ENCODE data around the gene LIPC. TPM values are rescaled to one million over a fixed set of nuclear protein-coding genes. Genes with fewer than 3 reads are reported as not detected.

Gene LIPC
- polyA plus RNA-seq, 1 donor (not counting 4 experiments of a cell fraction or from before 2014, with no cell fraction given) = not detected

- TF ChIP-seq CTCF (optimal IDR thresholded peaks at IDR 0.05 in 1 of 3, IDR thresholded peaks at IDR 0.05 in 1 of 3, conservative IDR thresholded peaks at IDR 0.05 in 1 of 3; ENCODE audit: extremely low read depth in 1 of 3, insufficient read depth in 2 of 3, low read length in 3 of 3) (no peak), EZH2 (IDR thresholded peaks at IDR 0.05; ENCODE audit: low read length) (no peak)
- Histone ChIP-seq H3K9ac (ENCODE audit: control insufficient read depth, extremely low read depth, insufficient read depth, low read length) (no peak overlapping the region), H3K4me1 (ENCODE audit: control insufficient read depth, extremely low read depth, insufficient read depth, low read length) (no peaks in the 10 kb centered on the region), H2AFZ (ENCODE audit: control insufficient read depth, low read length) (no peak overlapping the region), H3K9me3 (ENCODE audit: control insufficient read depth, low read depth, low read length) (no peaks in the 10 kb centered on the region), H4K20me1 (ENCODE audit: control insufficient read depth, extremely low read depth, insufficient read depth, low read length) (no peaks in the 10 kb centered on the region), H3K79me2 (ENCODE audit: control insufficient read depth, insufficient read depth, low read length) (no peaks in the 10 kb centered on the region), H3K4me3 (ENCODE audit: control insufficient read depth in 2 of 3, extremely low read depth in 1 of 3, insufficient read depth in 2 of 3, low read depth in 1 of 3, low read length in 3 of 3) (no peak overlapping the region), H3K9me1 (ENCODE audit: control insufficient read depth, extremely low read depth, insufficient read depth, low read length) (no peaks in the 10 kb centered on the region), H3K27ac (ENCODE audit: control insufficient read depth, insufficient read depth, low read length) (no peak overlapping the region), H3K27me3 (ENCODE audit: control insufficient read depth, extremely low read depth, insufficient read depth, low read length) (no peaks in the 10 kb centered on the region), H3K4me2 (ENCODE audit: control insufficient read depth, extremely low read depth, insufficient read depth, low read depth, low read length) (no peak overlapping the region), H3K36me3 (ENCODE audit: control insufficient read depth in 2 of 2, extremely low read depth in 1 of 2, insufficient read depth in 2 of 2, low read length in 2 of 2) (no peaks in the 10 kb centered on the region)
- dilution Hi-C loops (cut with MboI; ENCODE audit: extremely low pct_ligation_motif_present, low sequenced_read_pairs) = no loop called here
- DNase-seq (ENCODE audit: low read depth, low spot score) (no peak), FAIRE-seq (no peak)
These were observed 11.2 kb upstream of the LIPC start for GRCh38 chr15:58420579-58421043.

GRCh38 chr15:58423205-58423604 is 8.6 kb upstream of the LIPC start:
- no peaks in the 10 kb centered on the region for H3K9me1 ChIP-seq (ENCODE audit: control insufficient read depth, extremely low read depth, insufficient read depth, low read length)
- no peak overlapping the region for H3K27ac ChIP-seq (ENCODE audit: control insufficient read depth, insufficient read depth, low read length)
- H2AFZ ChIP-seq (ENCODE audit: control insufficient read depth, low read length) = no peak overlapping the region
- no peaks in the 10 kb centered on the region for H3K4me1 ChIP-seq (ENCODE audit: control insufficient read depth, extremely low read depth, insufficient read depth, low read length)
- no peaks in the 10 kb centered on the region for H3K79me2 ChIP-seq (ENCODE audit: control insufficient read depth, insufficient read depth, low read length)
- no peak overlapping the region for H3K4me3 ChIP-seq (ENCODE audit: control insufficient read depth in 2 of 3, extremely low read depth in 1 of 3, insufficient read depth in 2 of 3, low read depth in 1 of 3, low read length in 3 of 3)
- H3K36me3 ChIP-seq (ENCODE audit: control insufficient read depth in 2 of 2, extremely low read depth in 1 of 2, insufficient read depth in 2 of 2, low read length in 2 of 2) = no peaks in the 10 kb centered on the region
- no peaks in the 10 kb centered on the region for H3K27me3 ChIP-seq (ENCODE audit: control insufficient read depth, extremely low read depth, insufficient read depth, low read length)
- no peak overlapping the region for H3K9ac ChIP-seq (ENCODE audit: control insufficient read depth, extremely low read depth, insufficient read depth, low read length)
- no peaks in the 10 kb centered on the region for H4K20me1 ChIP-seq (ENCODE audit: control insufficient read depth, extremely low read depth, insufficient read depth, low read length)
- dilution Hi-C loops (cut with MboI; ENCODE audit: extremely low pct_ligation_motif_present, low sequenced_read_pairs) = no loop called here
- FAIRE-seq (no peak), DNase-seq (ENCODE audit: low read depth, low spot score) (no peak)
- H3K4me2 ChIP-seq (ENCODE audit: control insufficient read depth, extremely low read depth, insufficient read depth, low read depth, low read length) = no peak overlapping the region
- TF ChIP-seq CTCF (optimal IDR thresholded peaks at IDR 0.05 in 1 of 3, IDR thresholded peaks at IDR 0.05 in 1 of 3, conservative IDR thresholded peaks at IDR 0.05 in 1 of 3; ENCODE audit: extremely low read depth in 1 of 3, insufficient read depth in 2 of 3, low read length in 3 of 3) (no peak), EZH2 (IDR thresholded peaks at IDR 0.05; ENCODE audit: low read length) (no peak)
- no peaks in the 10 kb centered on the region for H3K9me3 ChIP-seq (ENCODE audit: control insufficient read depth, low read depth, low read length)
